H1 (cell line): ENCODE data around the gene DAGLA. TPM values are rescaled to one million over a fixed set of nuclear protein-coding genes. Genes with fewer than 3 reads are reported as not detected.

ENCODE experiments used
- CTCF ChIA-PET: fragments of 300-600 bp; sonication (Branson Sonifier 250); formaldehyde crosslinking; loops from one replicate; lab custom pipeline; 2021; ENCODE audit not compliant: partially characterized antibody; lab: Charles Lee
- POLR2A ChIA-PET: fragments of 300-600 bp; sonication (Branson Sonifier 250); formaldehyde crosslinking; loops from one replicate; lab custom pipeline; 2021; ENCODE audit warnings: inconsistent platforms; ENCODE audit not compliant: partially characterized antibody; lab: Charles Lee
- DNase-seq, 2 experiments: peaks; one replicate each; pipeline versions ENCODE4 v3.0.0 to v3.0.0-alpha.2; 2010 to 2022; ENCODE audit warnings: low spot score in 2 of 2, low read depth in 1 of 2, mixed read lengths in 1 of 2
- FAIRE-seq: peaks from 2 replicates; lab custom pipeline; 2011; peaks lifted over from hg19 to GRCh38; lab: Jason Lieb, UNC
- H2AFZ ChIP-seq: 2 replicates; pipeline ENCODE4 v1.8.1; 2012; ENCODE audit warnings: low read length, inconsistent platforms
- H2AK5ac ChIP-seq: 2 replicates; pipeline ENCODE4 v1.6.1; 2013; ENCODE audit warnings: low read depth, low read length
- H2BK120ac ChIP-seq: replicated peaks from 2 replicates; pipeline ENCODE3; 2013; ENCODE audit warnings: low read depth, low read length, inconsistent platforms
- H2BK12ac ChIP-seq: 2 replicates; pipeline ENCODE4 v1.6.1; 2013; ENCODE audit warnings: low read depth, low read length
- H2BK15ac ChIP-seq: 2 replicates; pipeline ENCODE4 v1.6.1; 2013; ENCODE audit warnings: low read length
- H2BK20ac ChIP-seq: 2 replicates; pipeline ENCODE4 v1.6.1; 2013; ENCODE audit warnings: low read length
- H2BK5ac ChIP-seq: 2 replicates; pipeline ENCODE4 v1.6.1; 2013; ENCODE audit warnings: low read depth, low read length
- H3K14ac ChIP-seq: 2 replicates; pipeline ENCODE4 v1.6.1; 2013; ENCODE audit warnings: inconsistent platforms; ENCODE audit not compliant: insufficient read length
- H3K18ac ChIP-seq: 2 replicates; pipeline ENCODE4 v1.6.1; 2013; ENCODE audit warnings: low read length; ENCODE audit errors: extremely low read depth
- H3K23ac ChIP-seq: 2 replicates; pipeline ENCODE4 v1.6.1; 2013; ENCODE audit warnings: inconsistent platforms; ENCODE audit not compliant: insufficient read length
- H3K23me2 ChIP-seq: 2 replicates; pipeline ENCODE4 v1.6.1; 2013; ENCODE audit warnings: low read depth, low read length
- H3K27ac ChIP-seq: 2 replicates; pipeline ENCODE4 v1.6.1; 2011; ENCODE audit warnings: low read depth, low read length, inconsistent platforms
- H3K27me3 ChIP-seq, 4 experiments: replicated peaks in 1 of 4; 1 replicate in 1 of 4; 2 replicates in 3 of 4; pipeline versions ENCODE4 v1.6.1 to v1.8.1; 2011 to 2013; ENCODE audit warnings: low read length in 3 of 4, mild to moderate bottlenecking in 3 of 4, inconsistent platforms in 2 of 4, mixed read lengths in 2 of 4, moderate library complexity in 1 of 4; ENCODE audit not compliant: control insufficient read depth in 3 of 4, insufficient read depth in 3 of 4; ENCODE audit errors: extremely low read depth in 1 of 4
- H3K36me3 ChIP-seq, 4 experiments: 2 replicates each; pipeline versions ENCODE4 v1.6.1 to v1.8.1; 2011 to 2013; ENCODE audit warnings: mild to moderate bottlenecking in 4 of 4, low read length in 3 of 4, moderate library complexity in 2 of 4, control low read depth in 1 of 4, inconsistent platforms in 1 of 4; ENCODE audit not compliant: insufficient read depth in 4 of 4, control insufficient read depth in 2 of 4
- H3K4ac ChIP-seq: replicated peaks from 2 replicates; pipeline ENCODE3; 2013; ENCODE audit warnings: low read length, low read depth, mixed read lengths, inconsistent platforms; ENCODE audit not compliant: insufficient read length
- H3K4me1 ChIP-seq, 4 experiments: replicated peaks in 1 of 4; 1 replicate in 1 of 4; 2 replicates in 3 of 4; pipeline versions ENCODE4 v1.6.1 to v1.8.1; 2011 to 2013; ENCODE audit warnings: low read length in 3 of 4, inconsistent platforms in 2 of 4, mixed read lengths in 1 of 4; ENCODE audit not compliant: insufficient read depth in 4 of 4, control insufficient read depth in 3 of 4
- H3K4me2 ChIP-seq, 2 experiments: 2 replicates each; pipeline versions ENCODE4 v1.6.1 to v1.8.1; 2011 to 2013; ENCODE audit warnings: low read depth in 2 of 2, low read length in 2 of 2, control low read depth in 1 of 2, inconsistent platforms in 1 of 2, mild to moderate bottlenecking in 1 of 2; ENCODE audit not compliant: insufficient read depth in 1 of 2
- H3K4me3 ChIP-seq, 4 experiments: fragments of 200-600, 300-600 bp in 1 of 4; sonication (generic), shearing (Covaris generic), sonication (Bioruptor Twin) in 1 of 4; 2 replicates each; pipeline versions ENCODE4 v1.5.1 to v1.8.1; 2011 to 2016; ENCODE audit warnings: low read length in 4 of 4, low read depth in 3 of 4, control low read depth in 2 of 4, inconsistent platforms in 2 of 4, mild to moderate bottlenecking in 2 of 4, mixed read lengths in 1 of 4, moderate library complexity in 1 of 4; ENCODE audit not compliant: insufficient read depth in 2 of 4; ENCODE audit errors: extremely low read depth in 1 of 4
- H3K56ac ChIP-seq: replicated peaks from 2 replicates; pipeline ENCODE3; 2013; ENCODE audit warnings: low read depth, mild to moderate bottlenecking, mixed read lengths, low read length, inconsistent platforms; ENCODE audit not compliant: insufficient read length
- H3K79me1 ChIP-seq: 2 replicates; pipeline ENCODE4 v1.6.1; 2013; ENCODE audit warnings: low read depth, low read length, control low read depth
- H3K79me2 ChIP-seq, 2 experiments: 2 replicates each; pipeline versions ENCODE4 v1.6.1 to v1.8.1; 2012 to 2013; ENCODE audit warnings: low read length in 2 of 2, mild to moderate bottlenecking in 2 of 2, inconsistent platforms in 1 of 2; ENCODE audit not compliant: insufficient read depth in 2 of 2, control insufficient read depth in 1 of 2
- H3K9ac ChIP-seq, 4 experiments: replicated peaks in 1 of 4; 1 replicate in 1 of 4; 2 replicates in 3 of 4; pipeline versions ENCODE4 v1.6.1 to v1.8.1; 2011 to 2013; ENCODE audit warnings: low read depth in 3 of 4, low read length in 3 of 4, control low read depth in 2 of 4, mild to moderate bottlenecking in 2 of 4, moderate library complexity in 2 of 4, inconsistent platforms in 1 of 4; ENCODE audit errors: extremely low read depth in 1 of 4
- H3K9me3 ChIP-seq, 2 experiments: 2 replicates each; pipeline versions ENCODE4 v1.6.1 to v1.8.1; 2012 to 2013; ENCODE audit warnings: mild to moderate bottlenecking in 2 of 2, moderate library complexity in 2 of 2, control low read depth in 1 of 2, inconsistent platforms in 1 of 2, low read depth in 1 of 2, low read length in 1 of 2, mixed read lengths in 1 of 2; ENCODE audit not compliant: insufficient read depth in 2 of 2
- H4K20me1 ChIP-seq, 2 experiments: replicated peaks in 1 of 2; 2 replicates each; pipeline versions ENCODE3 to v1.8.1; 2011 to 2013; ENCODE audit warnings: inconsistent platforms in 2 of 2, low read length in 2 of 2, mild to moderate bottlenecking in 1 of 2; ENCODE audit not compliant: insufficient read depth in 2 of 2, control insufficient read depth in 1 of 2
- H4K5ac ChIP-seq: 2 replicates; pipeline ENCODE4 v1.6.1; 2013; ENCODE audit warnings: low read length, low read depth, mixed read lengths, inconsistent platforms; ENCODE audit not compliant: insufficient read length
- H4K8ac ChIP-seq: 2 replicates; pipeline ENCODE4 v1.8.0; 2013; ENCODE audit warnings: mild to moderate bottlenecking, moderate library complexity, low read length, inconsistent platforms; ENCODE audit not compliant: insufficient read depth; ENCODE audit errors: extremely low read depth
- H4K91ac ChIP-seq: replicated peaks from 2 replicates; pipeline ENCODE3; 2013; ENCODE audit warnings: low read length, mixed read lengths, inconsistent platforms; ENCODE audit not compliant: insufficient read length
- BCL11A ChIP-seq, 2 experiments: IDR thresholded peaks; one replicate each; pipeline ENCODE4 v1.6.1; 2011; ENCODE audit warnings: low read depth in 2 of 2, low read length in 2 of 2, mild to moderate bottlenecking in 2 of 2
- CTCF ChIP-seq, 3 experiments: IDR thresholded peaks; 1 replicate in 2 of 3; 2 replicates in 1 of 3; pipeline versions ENCODE4 v1.5.1 to v1.6.1; 2011; ENCODE audit warnings: low read length in 3 of 3, mild to moderate bottlenecking in 3 of 3, inconsistent platforms in 2 of 3, low read depth in 1 of 3, moderate library complexity in 1 of 3; ENCODE audit not compliant: insufficient read depth in 1 of 3; ENCODE audit errors: control extremely low read depth in 1 of 3
- FOSL1 ChIP-seq: IDR thresholded peaks from 2 replicates; pipeline ENCODE4 v1.6.1; 2011; ENCODE audit warnings: mild to moderate bottlenecking, low read depth, low read length, moderate library complexity; ENCODE audit not compliant: insufficient read depth
- RAD21 ChIP-seq, 2 experiments: IDR thresholded peaks in 1 of 2; conservative IDR thresholded peaks in 1 of 2; 2 replicates each; pipeline ENCODE4 v1.6.1; 2011; ENCODE audit warnings: low read depth in 2 of 2, low read length in 2 of 2, improper control_type of control experiment in 1 of 2, inconsistent platforms in 1 of 2, mild to moderate bottlenecking in 1 of 2, moderate library complexity in 1 of 2
- SIX5 ChIP-seq: IDR thresholded peaks from 2 replicates; pipeline ENCODE4 v1.6.1; 2011; ENCODE audit warnings: mild to moderate bottlenecking, low read depth, low read length
- SRF ChIP-seq: IDR thresholded peaks from 2 replicates; pipeline ENCODE4 v1.6.1; 2011; ENCODE audit warnings: mild to moderate bottlenecking, low read depth, low read length, moderate library complexity
- TAF7 ChIP-seq: optimal IDR thresholded peaks from 2 replicates; pipeline ENCODE3; 2011; ENCODE audit warnings: low read depth, mild to moderate bottlenecking, inconsistent platforms, low read length, moderate library complexity, borderline replicate concordance
- TBP ChIP-seq: IDR thresholded peaks from 2 replicates; pipeline ENCODE4 v1.6.1; 2011; ENCODE audit warnings: low read depth, low read length, improper control_type of control experiment
- WGBS, 2 experiments: shearing (Covaris generic) in 1 of 2; methylation state at CpG; one replicate each; pipeline versions ENCODE4 v1.1.6 to v1.1.7; 2013 to 2015; ENCODE audit warnings: low lambda C conversion rate in 2 of 2, mixed read lengths in 2 of 2, inconsistent platforms in 1 of 2, low coverage in 1 of 2, missing lambda C conversion rate in 1 of 2; ENCODE audit not compliant: insufficient replicate concordance in 2 of 2, insufficient coverage in 1 of 2, insufficient read length in 1 of 2; ENCODE audit errors: extremely low coverage in 1 of 2, missing lambda C conversion rate in 1 of 2; 5-methylcytosine and 5-hydroxymethylcytosine counted together
- polyA plus RNA-seq, 7 experiments: library from polyadenylated mRNA; depleted of rRNA in 3 of 7; stranded (reverse) in 5 of 7; unstranded in 2 of 7; fragments of >200 nt in 5 of 7; fragments of 200-250 nt in 2 of 7; gene quantifications; 1 replicate in 5 of 7; 2 replicates in 1 of 7; 4 replicates in 1 of 7; pipeline versions ENCODE4 v1.2.1 to v1.2.3, GENCODE V29; 2011 to 2013; ENCODE audit warnings: missing spikeins in 2 of 7, mixed read lengths in 2 of 7
- total RNA-seq: library from RNA; stranded (reverse); fragmentation: NEBNext Ultra II Directional; extraction: Animal tissue kit (Norgen Biotek cat#: 25700); gene quantifications from 2 replicates; pipeline ENCODE4 v1.2.1, GENCODE V29; 2021

The DAGLA gene
- total and polyA plus RNA-seq, 2 of the 8 experiments (the other 6 are each of a cell fraction or from before 2014, with no cell fraction given), result 3.6 to 6.6 TPM

GRCh38 chr11:61659413-61660196, 20.6 kb upstream of the DAGLA start:
- DNase-seq (no peak), FAIRE-seq (no peak)
- H3K79me2 ChIP-seq, result no peaks in the 10 kb centered on the region
- no peak overlapping the region for H3K9ac ChIP-seq
- no peaks in the 10 kb centered on the region for H3K27me3 ChIP-seq
- no peak overlapping the region for H4K91ac ChIP-seq
- H4K20me1 ChIP-seq, result no peaks in the 10 kb centered on the region
- H2BK12ac ChIP-seq, result no peak overlapping the region
- TF ChIP-seq TBP (no peak), RAD21 (IDR thresholded peaks at IDR 0.05 in 1 of 2, conservative IDR thresholded peaks at IDR 0.05 in 1 of 2; ENCODE audit: low read depth in 2 of 2, low read length in 2 of 2) (peak in 1 of 2 experiments; percentile 31; a peak in 1 of 4 replicates), TAF7 (no peak), SIX5 (no peak), FOSL1 (no peak), BCL11A (IDR thresholded peaks at IDR 0.05; ENCODE audit: low read depth in 2 of 2, low read length in 2 of 2) (no peak), SRF (peak; percentile 80), CTCF (IDR thresholded peaks at IDR 0.05; ENCODE audit: control extremely low read depth in 1 of 3, insufficient read depth in 1 of 3, low read depth in 1 of 3, low read length in 3 of 3) (peak in 2 of 3 experiments; percentile 33; a peak in 3 of 4 replicates)
- no peak overlapping the region; the same call in 1 of the 2 replicates for H2AK5ac ChIP-seq
- H3K79me1 ChIP-seq, result no peaks in the 10 kb centered on the region; the same call in 1 of the 2 replicates
- no peak overlapping the region for H3K4ac ChIP-seq
- H2BK120ac ChIP-seq, result no peak overlapping the region
- CTCF ChIA-PET, result interaction anchor here (0.6 to 3.6 kb wide), 16 partner anchors 9 to 223 kb away, joined by 3 to 15 read pairs (median 5); no protein-coding TSS in a partner anchor
- no peak overlapping the region for H2BK15ac ChIP-seq
- no peak overlapping the region for H2AFZ ChIP-seq
- H2BK5ac ChIP-seq, result no peak overlapping the region
- H3K23ac ChIP-seq, result no peak overlapping the region
- no peaks in the 10 kb centered on the region for H3K23me2 ChIP-seq
- no peak overlapping the region for H3K18ac ChIP-seq
- no peaks in the 10 kb centered on the region for H3K36me3 ChIP-seq
- no peak overlapping the region for H3K4me3 ChIP-seq
- no peak overlapping the region; the same call in 1 of the 2 replicates for H4K8ac ChIP-seq
- H3K4me1 ChIP-seq, result peaks cover 4 to 10% (median 7%) of the 10 kb centered on the region in 4 experiments
- H3K27ac ChIP-seq, result no peak overlapping the region
- H3K4me2 ChIP-seq, result no peak overlapping the region
- 95% methylated on average over 8 of the region's 8 CpGs; no CpG with 5 or more reads in 1 of the 2 experiments for WGBS, 2 experiments
- H2BK20ac ChIP-seq, result no peak overlapping the region
- H3K9me3 ChIP-seq, result no peaks in the 10 kb centered on the region
- POLR2A ChIA-PET, result no interaction called here
- H3K56ac ChIP-seq, result no peak overlapping the region
- H3K14ac ChIP-seq, result no peak overlapping the region
- no peak overlapping the region for H4K5ac ChIP-seq
